Measurements from ENCODE around the gene SERPINB6.
"Not testable (repeated sequence)": the region's sequence is repeated elsewhere in the genome, so short reads cannot be mapped to it uniquely, and the experiment has no call there.

SERPINB6 gene

DNA sequence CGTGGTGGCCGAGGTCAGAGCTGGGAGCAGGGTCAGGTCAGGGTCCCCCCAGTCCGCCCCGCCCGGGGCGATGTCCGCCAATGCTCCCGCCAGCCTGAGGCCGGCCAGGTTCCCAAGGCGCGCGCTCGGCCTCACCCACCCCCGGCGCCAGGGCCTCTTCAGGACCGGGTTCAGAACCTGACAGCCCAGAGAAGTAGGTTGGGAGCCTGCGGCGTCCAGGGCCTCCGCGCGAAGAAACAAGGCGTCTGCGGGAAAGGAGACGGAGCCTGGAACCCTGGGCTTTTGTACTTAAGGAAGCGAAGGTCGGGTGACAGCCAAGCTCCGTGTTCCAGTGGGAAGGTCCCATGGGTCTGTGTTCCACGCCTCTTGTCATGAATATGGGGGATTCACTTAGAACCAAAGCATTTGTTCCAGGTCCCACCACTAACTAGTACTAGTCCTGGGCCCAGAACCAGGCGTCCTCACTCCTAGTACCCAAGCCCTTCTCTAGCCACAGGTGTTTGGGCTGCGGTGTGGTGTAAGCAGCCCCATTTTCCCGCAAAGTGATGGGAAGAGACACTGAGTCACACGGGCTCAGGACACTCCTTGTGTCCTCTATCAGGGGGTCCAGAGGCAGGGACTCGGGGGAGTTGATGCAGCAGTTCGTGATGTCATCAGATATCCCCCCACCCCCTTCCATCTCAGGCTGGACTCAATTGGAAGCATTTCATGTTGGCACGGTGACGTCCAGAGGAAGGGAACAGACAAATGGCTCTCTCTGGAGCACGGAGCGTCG, 67.8 kb downstream of the SERPINB6 start:
- not testable (repeated sequence) for DNase-seq

DNA sequence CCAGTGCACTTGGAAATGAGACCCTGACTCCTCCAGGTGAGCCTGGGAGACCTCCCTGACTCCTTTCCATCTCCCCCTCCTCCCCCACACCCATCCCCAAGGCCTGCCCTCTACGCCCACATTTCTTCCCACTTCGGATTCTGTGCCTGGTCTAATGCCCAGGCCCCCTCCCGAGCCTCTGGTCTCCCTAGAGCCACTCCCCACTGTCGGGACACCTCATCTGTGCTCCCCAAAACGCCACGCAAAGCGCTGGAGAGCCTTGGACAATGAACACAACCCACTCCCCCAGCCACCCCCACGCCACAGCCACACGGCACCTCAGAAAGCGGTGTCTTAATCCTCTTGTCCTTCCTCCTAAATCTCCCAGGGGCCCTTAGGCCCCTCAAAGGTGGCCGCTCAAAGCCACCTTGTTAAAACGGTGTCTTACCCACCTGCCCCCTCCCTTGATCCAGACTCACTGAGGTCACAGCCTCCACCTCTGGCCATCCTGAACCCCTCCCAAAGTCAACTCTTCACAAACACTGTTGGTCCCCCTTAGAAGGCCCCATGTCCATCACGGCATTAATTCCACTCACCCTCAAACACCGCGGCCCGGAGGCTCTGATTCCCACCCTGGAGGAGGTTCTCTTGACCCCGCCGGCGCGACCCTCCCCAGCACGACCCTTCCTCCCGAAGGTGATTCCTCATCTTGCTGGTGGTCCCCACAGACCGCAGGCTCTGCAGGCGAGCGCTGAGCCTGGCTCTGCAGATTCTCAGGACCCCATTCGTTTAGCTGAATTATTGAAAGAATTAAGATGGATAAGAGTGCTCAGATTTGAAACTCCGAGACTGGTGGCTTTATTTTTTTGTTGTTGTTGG, 69.5 kb downstream of the SERPINB6 start:
- DNase-seq = not testable (repeated sequence)

DNA sequence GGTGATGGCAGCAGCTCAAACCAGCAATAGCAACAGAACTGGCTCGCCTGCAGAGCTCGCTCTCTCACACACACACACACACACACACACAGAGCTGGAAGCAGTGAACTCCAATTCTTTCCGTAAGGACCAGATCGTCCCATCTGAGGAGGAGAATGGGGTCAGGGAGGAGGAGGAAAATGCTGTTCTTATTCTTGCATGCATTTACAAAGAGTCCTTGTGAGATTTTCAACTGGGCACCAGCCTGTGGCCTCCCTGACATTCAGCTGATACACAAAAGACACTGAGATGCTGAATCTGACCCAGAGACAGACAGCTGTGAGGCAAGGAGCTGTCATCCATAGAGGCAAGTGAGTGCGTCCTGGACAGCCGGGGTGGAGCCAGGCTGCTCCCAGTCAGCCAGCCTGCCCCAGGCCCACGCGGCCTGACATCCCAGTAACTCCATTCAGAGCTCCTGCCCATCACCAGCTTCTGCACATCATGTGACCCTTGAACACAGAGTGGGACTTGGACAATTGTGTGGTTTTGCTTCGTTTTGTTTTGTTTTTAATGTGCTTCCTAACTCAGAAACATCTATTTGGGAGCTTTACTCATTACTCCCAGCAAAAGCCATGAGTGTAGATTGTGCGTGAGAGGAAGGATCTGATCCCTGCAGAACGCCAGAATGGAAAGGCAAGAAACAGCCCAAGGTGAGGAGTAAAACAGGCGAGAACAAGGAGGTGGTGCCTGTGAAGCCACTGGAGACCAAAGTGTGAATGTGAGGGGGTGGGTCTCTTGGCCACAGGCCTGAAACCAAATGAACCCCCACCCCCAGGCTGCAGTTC, 70.3 kb downstream of the SERPINB6 start:
- no peak for DNase-seq

DNA sequence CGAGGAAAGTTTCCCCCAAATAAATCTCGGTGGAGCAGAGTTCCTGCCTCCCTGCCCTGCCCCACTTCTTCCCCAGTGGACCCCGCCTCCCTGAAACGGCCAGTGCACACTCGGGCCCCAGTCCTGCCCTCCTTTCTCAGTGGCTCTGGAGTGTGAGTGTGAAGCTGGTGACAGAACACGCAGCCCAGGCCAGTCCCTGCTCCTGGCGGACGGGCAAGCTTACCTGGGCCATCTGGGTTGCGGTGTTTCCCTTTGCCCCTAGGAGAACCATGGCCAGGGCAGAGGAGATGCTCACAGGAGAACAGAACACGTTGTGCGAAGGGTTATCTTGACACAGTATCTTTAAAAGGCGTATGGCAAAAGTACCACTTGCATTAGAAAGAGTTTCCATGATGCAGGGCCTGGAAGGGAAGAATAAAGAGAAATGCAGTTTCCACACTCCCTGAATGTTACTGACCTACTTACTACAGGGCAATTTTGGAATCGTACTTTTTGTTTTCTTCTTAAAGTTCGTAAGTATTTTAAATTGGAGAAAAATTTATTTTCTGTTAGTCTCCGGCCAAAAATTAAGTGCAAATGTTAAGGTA, 71.1 kb downstream of the SERPINB6 start:
- DNase-seq = peak; percentile 28

DNA sequence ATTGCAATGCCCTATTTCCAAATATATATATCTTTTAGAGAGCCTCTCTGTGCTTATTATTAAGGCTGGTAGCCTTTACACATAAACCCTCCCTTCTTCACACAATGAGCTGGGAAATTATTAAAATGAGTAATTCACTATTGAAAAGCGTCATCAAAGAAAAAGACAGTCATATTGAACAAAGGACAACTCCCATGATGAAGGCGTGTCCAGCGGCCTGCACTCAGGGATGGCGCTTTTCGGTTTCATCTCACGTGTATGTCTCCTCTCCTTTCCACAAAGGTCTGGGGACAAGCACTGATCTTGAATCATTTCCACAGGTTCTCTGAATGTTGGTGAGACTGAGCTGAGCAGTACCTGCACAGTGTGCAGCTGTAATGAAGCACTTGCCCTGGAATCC, 71.8 kb downstream of the SERPINB6 start:
- DNase-seq = peak; percentile 84
